A673 (cell line): Measurements from ENCODE around the gene MATN4.

Source experiments
- CTCF ChIP-seq: fragments of 300-800, 200-600 bp; sonication (generic); conservative IDR thresholded peaks from 2 replicates; pipeline ENCODE4 v1.5.1; 2017; ENCODE audit warnings: low read depth, mild to moderate bottlenecking, antibody characterized with exemption, low read length, moderate library complexity, mixed read lengths
- EZH2 ChIP-seq: fragments of 200-600 bp; sonication (generic); IDR thresholded peaks from 2 replicates; pipeline ENCODE4 v1.6.1; 2017; ENCODE audit warnings: borderline replicate concordance, low read depth, mild to moderate bottlenecking, mixed read lengths, antibody characterized with exemption, low read length; ENCODE audit not compliant: poor library complexity, severe bottlenecking

- no peak for TF ChIP-seq CTCF
- no peak for TF ChIP-seq EZH2
Measured at GRCh38 chr20:45352729-45353128, 44.6 kb upstream of the MATN4 start.
